ENCODE measurements around the gene TEX10. TPM values are rescaled to one million over a fixed set of nuclear protein-coding genes. Genes with fewer than 3 reads are reported as not detected.

Gene TEX10
- total RNA-seq, 1 experiment from 2014 or later = 15.4 TPM

DNA sequence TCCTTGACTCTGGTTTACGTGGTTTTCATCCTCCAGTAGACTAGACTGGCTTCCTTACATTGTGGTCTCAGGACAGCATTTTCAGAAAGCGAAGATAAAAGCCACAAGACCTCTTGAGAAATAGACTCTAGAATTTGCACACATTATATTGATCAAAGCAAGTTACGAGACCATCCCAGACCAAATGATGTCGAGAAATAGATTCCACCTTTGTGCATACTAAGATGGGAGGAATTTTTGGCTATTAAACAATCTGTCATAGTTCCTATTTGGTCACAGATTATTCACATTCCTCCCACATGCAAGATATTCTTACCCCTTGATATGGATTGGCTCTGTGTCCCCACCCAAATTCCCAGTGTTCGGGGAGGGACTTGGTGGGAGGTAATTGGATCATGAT lies 65.6 kb downstream of the TEX10 start:
- no peaks in the 10 kb centered on the region for H3K27me3 ChIP-seq (ENCODE audit: control insufficient read depth, insufficient read depth, low read length)
- no peaks in the 10 kb centered on the region for H3K4me1 ChIP-seq (ENCODE audit: control insufficient read depth, insufficient read depth, low read length)
- ATAC-seq = no peak
- in situ Hi-C loops (cut with HindIII; ENCODE audit: low pct_unique_long_range_greater_than_20kb, low sequenced_read_pairs) (no loop called here), intact Hi-C loops (cut with micrococcal nuclease; ENCODE audit: unreplicated experiment) (no loop called here)
- H3K36me3 ChIP-seq (ENCODE audit: control insufficient read depth, insufficient read depth, low read length) = no peaks in the 10 kb centered on the region
- H3K4me3 ChIP-seq (ENCODE audit: low read depth in 2 of 2, low read length in 2 of 2) = no peak overlapping the region
- no TSS peak for BruUV-seq (replicated peaks)
- H3K9me3 ChIP-seq (ENCODE audit: control insufficient read depth, insufficient read depth, low read depth, low read length) = no peaks in the 10 kb centered on the region
- TF ChIP-seq, protein P1, sequence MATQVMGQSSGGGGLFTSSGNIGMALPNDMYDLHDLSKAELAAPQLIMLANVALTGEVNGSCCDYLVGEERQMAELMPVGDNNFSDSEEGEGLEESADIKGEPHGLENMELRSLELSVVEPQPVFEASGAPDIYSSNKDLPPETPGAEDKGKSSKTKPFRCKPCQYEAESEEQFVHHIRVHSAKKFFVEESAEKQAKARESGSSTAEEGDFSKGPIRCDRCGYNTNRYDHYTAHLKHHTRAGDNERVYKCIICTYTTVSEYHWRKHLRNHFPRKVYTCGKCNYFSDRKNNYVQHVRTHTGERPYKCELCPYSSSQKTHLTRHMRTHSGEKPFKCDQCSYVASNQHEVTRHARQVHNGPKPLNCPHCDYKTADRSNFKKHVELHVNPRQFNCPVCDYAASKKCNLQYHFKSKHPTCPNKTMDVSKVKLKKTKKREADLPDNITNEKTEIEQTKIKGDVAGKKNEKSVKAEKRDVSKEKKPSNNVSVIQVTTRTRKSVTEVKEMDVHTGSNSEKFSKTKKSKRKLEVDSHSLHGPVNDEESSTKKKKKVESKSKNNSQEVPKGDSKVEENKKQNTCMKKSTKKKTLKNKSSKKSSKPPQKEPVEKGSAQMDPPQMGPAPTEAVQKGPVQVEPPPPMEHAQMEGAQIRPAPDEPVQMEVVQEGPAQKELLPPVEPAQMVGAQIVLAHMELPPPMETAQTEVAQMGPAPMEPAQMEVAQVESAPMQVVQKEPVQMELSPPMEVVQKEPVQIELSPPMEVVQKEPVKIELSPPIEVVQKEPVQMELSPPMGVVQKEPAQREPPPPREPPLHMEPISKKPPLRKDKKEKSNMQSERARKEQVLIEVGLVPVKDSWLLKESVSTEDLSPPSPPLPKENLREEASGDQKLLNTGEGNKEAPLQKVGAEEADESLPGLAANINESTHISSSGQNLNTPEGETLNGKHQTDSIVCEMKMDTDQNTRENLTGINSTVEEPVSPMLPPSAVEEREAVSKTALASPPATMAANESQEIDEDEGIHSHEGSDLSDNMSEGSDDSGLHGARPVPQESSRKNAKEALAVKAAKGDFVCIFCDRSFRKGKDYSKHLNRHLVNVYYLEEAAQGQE (IDR thresholded peaks at IDR 0.05; ENCODE audit: insufficient read depth in 1 of 2, low read depth in 2 of 2, low read length in 1 of 2) = no peak
- TF ChIP-seq SIN3A (IDR thresholded peaks at IDR 0.05; ENCODE audit: borderline replicate concordance, insufficient read depth, low read depth, low read length) (no peak), POLR2AphosphoS5 (IDR thresholded peaks at IDR 0.05; ENCODE audit: low read depth, low read length) (no peak)
- TF ChIP-seq, protein P2, sequence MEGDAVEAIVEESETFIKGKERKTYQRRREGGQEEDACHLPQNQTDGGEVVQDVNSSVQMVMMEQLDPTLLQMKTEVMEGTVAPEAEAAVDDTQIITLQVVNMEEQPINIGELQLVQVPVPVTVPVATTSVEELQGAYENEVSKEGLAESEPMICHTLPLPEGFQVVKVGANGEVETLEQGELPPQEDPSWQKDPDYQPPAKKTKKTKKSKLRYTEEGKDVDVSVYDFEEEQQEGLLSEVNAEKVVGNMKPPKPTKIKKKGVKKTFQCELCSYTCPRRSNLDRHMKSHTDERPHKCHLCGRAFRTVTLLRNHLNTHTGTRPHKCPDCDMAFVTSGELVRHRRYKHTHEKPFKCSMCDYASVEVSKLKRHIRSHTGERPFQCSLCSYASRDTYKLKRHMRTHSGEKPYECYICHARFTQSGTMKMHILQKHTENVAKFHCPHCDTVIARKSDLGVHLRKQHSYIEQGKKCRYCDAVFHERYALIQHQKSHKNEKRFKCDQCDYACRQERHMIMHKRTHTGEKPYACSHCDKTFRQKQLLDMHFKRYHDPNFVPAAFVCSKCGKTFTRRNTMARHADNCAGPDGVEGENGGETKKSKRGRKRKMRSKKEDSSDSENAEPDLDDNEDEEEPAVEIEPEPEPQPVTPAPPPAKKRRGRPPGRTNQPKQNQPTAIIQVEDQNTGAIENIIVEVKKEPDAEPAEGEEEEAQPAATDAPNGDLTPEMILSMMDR (IDR thresholded peaks at IDR 0.05) = no peak
- no peak overlapping the region for H3K27ac ChIP-seq (ENCODE audit: low read length)
- DNase-seq (ENCODE audit: low read depth, low spot score) = no peak
- ChIA-PET CTCF (no interaction called here), POLR2A (no interaction called here)

GRCh38 chr9:100286257-100286656 lies 66.5 kb downstream of the TEX10 start:
- POLR2A ChIA-PET = no interaction called here
- TF ChIP-seq, protein P2 (IDR thresholded peaks at IDR 0.05) = no peak
- TF ChIP-seq TCF7L2 (IDR thresholded peaks at IDR 0.05; ENCODE audit: low read depth, low read length) (no peak), SIN3A (IDR thresholded peaks at IDR 0.05; ENCODE audit: borderline replicate concordance, insufficient read depth, low read depth, low read length) (no peak)
- TF ChIP-seq, protein P1 (IDR thresholded peaks at IDR 0.05; ENCODE audit: insufficient read depth in 1 of 2, low read depth in 2 of 2, low read length in 1 of 2) = no peak
- ATAC-seq = no peak
- in situ Hi-C loops (cut with HindIII; ENCODE audit: low pct_unique_long_range_greater_than_20kb, low sequenced_read_pairs) (no loop called here), intact Hi-C loops (cut with micrococcal nuclease; ENCODE audit: unreplicated experiment) (no loop called here)
- Histone ChIP-seq H3K27ac (ENCODE audit: low read length) (no peak overlapping the region), H3K27me3 (ENCODE audit: control insufficient read depth, insufficient read depth, low read length) (no peaks in the 10 kb centered on the region), H3K4me3 (ENCODE audit: low read depth in 2 of 2, low read length in 2 of 2) (no peak overlapping the region), H3K4me1 (ENCODE audit: control insufficient read depth, insufficient read depth, low read length) (no peaks in the 10 kb centered on the region), H3K36me3 (ENCODE audit: control insufficient read depth, insufficient read depth, low read length) (no peaks in the 10 kb centered on the region), H3K9me3 (ENCODE audit: control insufficient read depth, insufficient read depth, low read depth, low read length) (no peaks in the 10 kb centered on the region)
- no peak for DNase-seq (ENCODE audit: low read depth, low spot score)
- CTCF ChIA-PET = no interaction called here
- BruUV-seq (replicated peaks) = no TSS peak

All from Panc1 (cell line).